Measurements from ENCODE around the gene LDAF1. TPM values are rescaled to one million over a fixed set of nuclear protein-coding genes. Genes with fewer than 3 reads are reported as not detected.

The LDAF1 gene
- total and polyA plus RNA-seq, 10 of the 15 experiments (the other 5 are each of a cell fraction or from before 2014, with no cell fraction given): 4.6 to 21.4 (median 6.6) TPM

DNA sequence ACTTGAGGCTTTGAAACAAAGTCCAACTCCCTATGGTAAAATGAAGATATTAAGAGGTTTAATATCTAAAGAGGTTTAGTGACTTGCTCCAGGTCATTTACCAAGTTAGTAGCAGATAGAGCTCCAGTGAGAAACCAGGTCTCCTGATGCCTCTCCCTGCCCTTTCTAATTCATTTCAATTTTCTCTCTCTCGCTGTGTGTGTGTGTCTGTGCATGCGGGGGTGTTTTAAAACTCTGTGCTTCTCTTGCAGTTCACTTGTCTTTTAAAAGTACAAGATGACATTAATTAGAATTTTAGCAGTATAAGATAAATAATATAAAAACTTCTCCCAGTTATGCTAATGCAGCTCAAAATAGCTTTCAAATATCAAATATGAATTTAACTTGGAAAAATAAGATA lies 61.1 kb downstream of the LDAF1 start (continued):
- no peak for TF ChIP-seq NFYA (IDR thresholded peaks at IDR 0.05; ENCODE audit: borderline replicate concordance, low read depth, low read length)

DNA sequence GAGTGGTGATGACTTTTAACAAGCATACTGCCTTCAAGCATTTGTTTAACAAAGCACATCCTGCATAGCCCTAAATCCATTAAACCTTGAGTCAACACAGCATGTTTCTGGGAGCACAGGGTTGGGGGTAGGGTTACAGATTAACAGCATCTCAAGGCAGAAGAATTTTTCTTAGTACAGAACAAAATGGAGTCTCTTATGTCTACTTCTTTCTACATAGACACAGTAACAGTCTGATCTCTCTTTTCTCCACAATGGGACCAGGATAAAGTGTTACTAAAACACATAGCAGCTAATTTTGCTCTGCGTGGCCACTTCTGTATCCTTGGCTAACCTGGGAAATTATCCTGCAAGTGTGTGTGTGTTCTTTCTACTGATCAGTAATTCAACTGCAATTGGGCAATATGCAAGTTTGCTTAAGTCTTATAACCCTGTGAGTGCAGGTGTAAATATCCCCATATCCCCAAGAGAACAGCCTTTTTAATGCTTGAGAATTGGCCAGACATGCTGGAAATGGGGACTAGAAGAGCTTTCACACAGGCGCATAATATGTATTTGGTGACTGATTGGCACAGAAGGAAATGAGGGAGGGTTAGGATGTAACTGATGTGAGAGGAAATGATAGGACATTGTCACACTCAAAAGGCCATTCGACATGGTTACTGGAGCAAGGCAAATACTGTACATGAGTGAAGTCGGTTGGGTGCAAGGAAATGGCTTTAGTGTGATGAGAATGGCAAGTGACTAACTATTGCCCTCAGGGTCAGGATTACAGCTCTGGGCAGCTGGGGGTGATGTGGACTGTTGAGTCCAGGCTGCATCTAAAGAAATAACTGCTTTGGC lies 64.2 kb downstream of the LDAF1 start:
- no peaks in the 10 kb centered on the region for H3K36me3 ChIP-seq (ENCODE audit: control insufficient read depth in 2 of 2, insufficient read depth in 2 of 2, low read length in 1 of 2)
- H3K4me1 ChIP-seq (ENCODE audit: control insufficient read depth, insufficient read depth, low read length): no peaks in the 10 kb centered on the region
- in situ Hi-C loops (cut with MboI): no loop called here
- SMC1A ChIA-PET (ENCODE audit: uncharacterized antibody, unreplicated experiment): no interaction called here
- TF ChIP-seq MEF2A (IDR thresholded peaks at IDR 0.05; ENCODE audit: insufficient read depth, low read depth, low read length) (no peak), RB1 (IDR thresholded peaks at IDR 0.05; ENCODE audit: borderline replicate concordance) (no peak), SREBF2 (IDR thresholded peaks at IDR 0.05; ENCODE audit: low read length) (no peak), STAT3 (IDR thresholded peaks at IDR 0.05; ENCODE audit: low read depth, low read length) (no peak), CHD2 (IDR thresholded peaks at IDR 0.05; ENCODE audit: borderline replicate concordance, low read depth, low read length) (no peak), MEF2B (IDR thresholded peaks at IDR 0.05; ENCODE audit: partially characterized antibody, poor library complexity, severe bottlenecking) (no peak), RUNX3 (IDR thresholded peaks at IDR 0.05; ENCODE audit: low read length) (no peak), SRF (IDR thresholded peaks at IDR 0.05; ENCODE audit: low read depth in 2 of 2, low read length in 2 of 2) (no peak), GATAD2B (conservative IDR thresholded peaks at IDR 0.05; ENCODE audit: low read depth) (no peak), HDAC6 (IDR thresholded peaks at IDR 0.05; ENCODE audit: unreplicated experiment) (no peak), JUND (IDR thresholded peaks at IDR 0.05; ENCODE audit: low read depth, low read length) (no peak), TCF3 (IDR thresholded peaks at IDR 0.05; ENCODE audit: borderline replicate concordance, insufficient read depth, low read depth, low read length) (no peak)
- TF ChIP-seq, protein P1, sequence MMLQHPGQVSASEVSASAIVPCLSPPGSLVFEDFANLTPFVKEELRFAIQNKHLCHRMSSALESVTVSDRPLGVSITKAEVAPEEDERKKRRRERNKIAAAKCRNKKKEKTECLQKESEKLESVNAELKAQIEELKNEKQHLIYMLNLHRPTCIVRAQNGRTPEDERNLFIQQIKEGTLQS (IDR thresholded peaks at IDR 0.05; ENCODE audit: borderline replicate concordance, extremely low read depth, low read depth, low read length): no peak
- TF ChIP-seq, protein P2, sequence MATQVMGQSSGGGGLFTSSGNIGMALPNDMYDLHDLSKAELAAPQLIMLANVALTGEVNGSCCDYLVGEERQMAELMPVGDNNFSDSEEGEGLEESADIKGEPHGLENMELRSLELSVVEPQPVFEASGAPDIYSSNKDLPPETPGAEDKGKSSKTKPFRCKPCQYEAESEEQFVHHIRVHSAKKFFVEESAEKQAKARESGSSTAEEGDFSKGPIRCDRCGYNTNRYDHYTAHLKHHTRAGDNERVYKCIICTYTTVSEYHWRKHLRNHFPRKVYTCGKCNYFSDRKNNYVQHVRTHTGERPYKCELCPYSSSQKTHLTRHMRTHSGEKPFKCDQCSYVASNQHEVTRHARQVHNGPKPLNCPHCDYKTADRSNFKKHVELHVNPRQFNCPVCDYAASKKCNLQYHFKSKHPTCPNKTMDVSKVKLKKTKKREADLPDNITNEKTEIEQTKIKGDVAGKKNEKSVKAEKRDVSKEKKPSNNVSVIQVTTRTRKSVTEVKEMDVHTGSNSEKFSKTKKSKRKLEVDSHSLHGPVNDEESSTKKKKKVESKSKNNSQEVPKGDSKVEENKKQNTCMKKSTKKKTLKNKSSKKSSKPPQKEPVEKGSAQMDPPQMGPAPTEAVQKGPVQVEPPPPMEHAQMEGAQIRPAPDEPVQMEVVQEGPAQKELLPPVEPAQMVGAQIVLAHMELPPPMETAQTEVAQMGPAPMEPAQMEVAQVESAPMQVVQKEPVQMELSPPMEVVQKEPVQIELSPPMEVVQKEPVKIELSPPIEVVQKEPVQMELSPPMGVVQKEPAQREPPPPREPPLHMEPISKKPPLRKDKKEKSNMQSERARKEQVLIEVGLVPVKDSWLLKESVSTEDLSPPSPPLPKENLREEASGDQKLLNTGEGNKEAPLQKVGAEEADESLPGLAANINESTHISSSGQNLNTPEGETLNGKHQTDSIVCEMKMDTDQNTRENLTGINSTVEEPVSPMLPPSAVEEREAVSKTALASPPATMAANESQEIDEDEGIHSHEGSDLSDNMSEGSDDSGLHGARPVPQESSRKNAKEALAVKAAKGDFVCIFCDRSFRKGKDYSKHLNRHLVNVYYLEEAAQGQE (IDR thresholded peaks at IDR 0.05; ENCODE audit: low read depth, low read length): no peak
- TF ChIP-seq, protein P3, sequence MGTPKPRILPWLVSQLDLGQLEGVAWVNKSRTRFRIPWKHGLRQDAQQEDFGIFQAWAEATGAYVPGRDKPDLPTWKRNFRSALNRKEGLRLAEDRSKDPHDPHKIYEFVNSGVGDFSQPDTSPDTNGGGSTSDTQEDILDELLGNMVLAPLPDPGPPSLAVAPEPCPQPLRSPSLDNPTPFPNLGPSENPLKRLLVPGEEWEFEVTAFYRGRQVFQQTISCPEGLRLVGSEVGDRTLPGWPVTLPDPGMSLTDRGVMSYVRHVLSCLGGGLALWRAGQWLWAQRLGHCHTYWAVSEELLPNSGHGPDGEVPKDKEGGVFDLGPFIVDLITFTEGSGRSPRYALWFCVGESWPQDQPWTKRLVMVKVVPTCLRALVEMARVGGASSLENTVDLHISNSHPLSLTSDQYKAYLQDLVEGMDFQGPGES (IDR thresholded peaks at IDR 0.05): no peak
- TF ChIP-seq, protein P4, sequence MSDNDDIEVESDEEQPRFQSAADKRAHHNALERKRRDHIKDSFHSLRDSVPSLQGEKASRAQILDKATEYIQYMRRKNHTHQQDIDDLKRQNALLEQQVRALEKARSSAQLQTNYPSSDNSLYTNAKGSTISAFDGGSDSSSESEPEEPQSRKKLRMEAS (IDR thresholded peaks at IDR 0.05; ENCODE audit: low read depth, low read length): no peak
- H3K4me3 ChIP-seq: no peak overlapping the region
- no peak overlapping the region for H2AFZ ChIP-seq (ENCODE audit: control insufficient read depth, low read depth, low read length)
- CTCF ChIA-PET: no interaction called here
- H3K27me3 ChIP-seq (replicated peaks in 1 of 2; ENCODE audit: control insufficient read depth in 2 of 2, insufficient read depth in 2 of 2, low read length in 1 of 2): no peaks in the 10 kb centered on the region; a peak in 2 of 4 replicates
- H3K4me2 ChIP-seq (ENCODE audit: control insufficient read depth, insufficient read depth): no peak overlapping the region
- POLR2A ChIA-PET: no interaction called here
- H3K9me3 ChIP-seq (replicated peaks; ENCODE audit: control insufficient read depth, insufficient read depth, low read length): no peaks in the 10 kb centered on the region; the same call in 2 of the 3 replicates
- H3K9ac ChIP-seq (ENCODE audit: control insufficient read depth, insufficient read depth, low read length): no peak overlapping the region
- 31% methylated on average over 4 of the region's 4 CpGs for WGBS (ENCODE audit: insufficient coverage, insufficient replicate concordance, low lambda C conversion rate, missing lambda C conversion rate)
- RAD21 ChIA-PET (ENCODE audit: unreplicated experiment): no interaction called here
- no peak for DNase-seq (ENCODE audit: low read depth, low spot score)
- ATAC-seq: no peak
- no peaks in the 10 kb centered on the region for H3K79me2 ChIP-seq (ENCODE audit: control insufficient read depth, insufficient read depth, low read length)
- no TSS peak for BruUV-seq (replicated peaks)
- no peaks in the 10 kb centered on the region for H4K20me1 ChIP-seq (ENCODE audit: control insufficient read depth, insufficient read depth)
- H3K27ac ChIP-seq (ENCODE audit: control insufficient read depth, insufficient read depth): no peak overlapping the region
- intact Hi-C loops (cut with micrococcal nuclease; ENCODE audit: unreplicated experiment): no loop called here
- no peak for FAIRE-seq
